ENCODE measurements around the gene CCDC186. TPM values are rescaled to one million over a fixed set of nuclear protein-coding genes. Genes with fewer than 3 reads are reported as not detected.

Gene CCDC186
- total RNA-seq, 1 experiment from 2014 or later: 5.7 TPM

DNA sequence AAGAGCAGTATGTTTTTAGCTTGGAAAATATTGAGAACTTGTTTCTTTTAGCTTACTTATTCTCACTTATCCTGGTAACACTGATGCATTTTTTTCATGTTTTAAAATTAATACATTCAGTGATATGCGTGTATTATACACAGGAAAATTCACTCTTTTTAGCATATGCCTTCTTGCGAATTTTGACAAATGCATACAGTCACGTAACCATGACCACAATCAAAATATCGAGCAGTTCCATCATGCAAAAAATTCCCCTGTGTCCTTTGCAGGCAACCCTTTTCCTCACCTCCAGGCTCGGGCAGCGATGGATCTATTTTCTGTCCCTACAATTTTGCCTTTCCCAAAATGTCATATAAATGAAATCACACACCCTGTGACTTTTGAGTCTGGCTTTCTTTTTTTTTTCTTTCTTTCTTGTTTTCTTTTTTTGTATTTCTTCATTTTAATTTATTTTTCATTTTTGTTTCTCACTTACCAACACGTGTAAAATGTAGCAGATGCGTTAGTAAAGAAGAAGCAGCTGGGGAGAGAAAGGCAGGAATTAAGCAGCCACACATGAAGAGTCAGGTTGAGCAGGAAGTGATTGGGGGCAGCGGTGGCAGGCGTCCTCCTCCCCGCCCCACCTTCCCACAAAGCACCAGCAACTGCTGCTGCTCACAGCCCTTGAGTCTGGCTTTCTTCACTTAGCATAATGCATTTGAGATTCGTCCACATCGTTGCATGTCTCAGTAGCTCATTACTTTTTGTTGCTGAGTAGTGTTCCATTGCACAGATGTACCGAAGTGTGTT is 100.4 kb downstream of the CCDC186 start:
- Histone ChIP-seq H3K4me3 (ENCODE audit: low read length) (no peak overlapping the region), H3K27ac (ENCODE audit: low read length) (no peak overlapping the region), H3K9me2 (replicated peaks; ENCODE audit: low read length) (no peaks in the 10 kb centered on the region), H3K79me2 (ENCODE audit: low read length) (no peaks in the 10 kb centered on the region), H3K9ac (ENCODE audit: low read length) (no peak overlapping the region), H3K36me3 (ENCODE audit: low read depth, low read length) (no peaks in the 10 kb centered on the region), H2AFZ (ENCODE audit: low read length) (no peak overlapping the region), H3F3A (ENCODE audit: low read length, unreplicated experiment) (no peaks in the 10 kb centered on the region), H3K4me1 (ENCODE audit: insufficient read depth, low read length) (no peaks in the 10 kb centered on the region), H3K9me3 (ENCODE audit: low read length) (no peaks in the 10 kb centered on the region), H3K4me2 (ENCODE audit: low read length) (no peak overlapping the region), H4K20me1 (ENCODE audit: low read length) (no peaks in the 10 kb centered on the region), H3K27me3 (ENCODE audit: low read length) (no peaks in the 10 kb centered on the region)
- intact Hi-C loops (cut with micrococcal nuclease): no loop called here
- TF ChIP-seq, protein P1, sequence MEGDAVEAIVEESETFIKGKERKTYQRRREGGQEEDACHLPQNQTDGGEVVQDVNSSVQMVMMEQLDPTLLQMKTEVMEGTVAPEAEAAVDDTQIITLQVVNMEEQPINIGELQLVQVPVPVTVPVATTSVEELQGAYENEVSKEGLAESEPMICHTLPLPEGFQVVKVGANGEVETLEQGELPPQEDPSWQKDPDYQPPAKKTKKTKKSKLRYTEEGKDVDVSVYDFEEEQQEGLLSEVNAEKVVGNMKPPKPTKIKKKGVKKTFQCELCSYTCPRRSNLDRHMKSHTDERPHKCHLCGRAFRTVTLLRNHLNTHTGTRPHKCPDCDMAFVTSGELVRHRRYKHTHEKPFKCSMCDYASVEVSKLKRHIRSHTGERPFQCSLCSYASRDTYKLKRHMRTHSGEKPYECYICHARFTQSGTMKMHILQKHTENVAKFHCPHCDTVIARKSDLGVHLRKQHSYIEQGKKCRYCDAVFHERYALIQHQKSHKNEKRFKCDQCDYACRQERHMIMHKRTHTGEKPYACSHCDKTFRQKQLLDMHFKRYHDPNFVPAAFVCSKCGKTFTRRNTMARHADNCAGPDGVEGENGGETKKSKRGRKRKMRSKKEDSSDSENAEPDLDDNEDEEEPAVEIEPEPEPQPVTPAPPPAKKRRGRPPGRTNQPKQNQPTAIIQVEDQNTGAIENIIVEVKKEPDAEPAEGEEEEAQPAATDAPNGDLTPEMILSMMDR (conservative IDR thresholded peaks at IDR 0.05; ENCODE audit: low read depth, low read length): no peak
- no peak for TF ChIP-seq EZH2phosphoT487 (IDR thresholded peaks at IDR 0.05; ENCODE audit: borderline replicate concordance, low read length)
- no peak for TF ChIP-seq EZH2 (IDR thresholded peaks at IDR 0.05; ENCODE audit: low read length, unreplicated experiment)
- ATAC-seq: no peak
- ChIA-PET CTCF (no interaction called here), POLR2A (ENCODE audit: unreplicated experiment) (interaction anchor here (0.5 kb wide), 1 partner anchor 947 kb away, joined by 8 read pairs; no protein-coding TSS in a partner anchor)
- DNase-seq: no peak
- BruUV-seq (replicated peaks): no TSS peak

DNA sequence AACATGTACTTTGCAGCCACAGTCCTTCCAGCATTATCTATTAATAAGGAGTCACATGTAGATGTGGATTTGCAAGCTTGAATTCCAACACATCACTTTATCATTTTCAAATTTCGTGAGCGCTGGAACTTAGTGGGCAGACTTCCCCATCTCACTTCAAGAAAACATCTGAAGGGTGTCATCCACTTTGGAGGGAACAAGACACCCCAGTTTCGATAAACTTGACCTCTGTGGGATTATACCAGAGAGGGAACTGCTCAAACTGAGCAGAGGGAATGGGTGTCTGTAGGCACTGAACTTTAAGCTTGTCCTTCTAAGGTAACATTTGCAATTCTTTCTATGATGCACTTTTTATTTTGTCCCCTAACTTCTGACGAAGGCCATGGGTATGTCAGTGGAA is 102.8 kb downstream of the CCDC186 start:
- H3K9me2 ChIP-seq (replicated peaks; ENCODE audit: low read length): no peaks in the 10 kb centered on the region
- H3K27ac ChIP-seq (ENCODE audit: low read length): no peak overlapping the region
- H3K36me3 ChIP-seq (ENCODE audit: low read depth, low read length): no peaks in the 10 kb centered on the region
- no peak overlapping the region for H2AFZ ChIP-seq (ENCODE audit: low read length)
- POLR2A ChIA-PET (ENCODE audit: unreplicated experiment): no interaction called here
- BruUV-seq (replicated peaks): no TSS peak
- H3K4me2 ChIP-seq (ENCODE audit: low read length): no peak overlapping the region
- H3K27me3 ChIP-seq (ENCODE audit: low read length): no peaks in the 10 kb centered on the region
- H3K9ac ChIP-seq (ENCODE audit: low read length): no peak overlapping the region
- no peaks in the 10 kb centered on the region for H3K9me3 ChIP-seq (ENCODE audit: low read length)
- CTCF ChIA-PET: no interaction called here
- TF ChIP-seq EZH2 (IDR thresholded peaks at IDR 0.05; ENCODE audit: low read length, unreplicated experiment) (no peak), EZH2phosphoT487 (IDR thresholded peaks at IDR 0.05; ENCODE audit: borderline replicate concordance, low read length) (no peak)
- TF ChIP-seq, protein P1 (conservative IDR thresholded peaks at IDR 0.05; ENCODE audit: low read depth, low read length): no peak
- H3K4me1 ChIP-seq (ENCODE audit: insufficient read depth, low read length): no peaks in the 10 kb centered on the region
- no peaks in the 10 kb centered on the region for H3F3A ChIP-seq (ENCODE audit: low read length, unreplicated experiment)
- DNase-seq: no peak
- ATAC-seq: no peak
- H3K4me3 ChIP-seq (ENCODE audit: low read length): no peak overlapping the region
- H3K79me2 ChIP-seq (ENCODE audit: low read length): no peaks in the 10 kb centered on the region
- H4K20me1 ChIP-seq (ENCODE audit: low read length): no peaks in the 10 kb centered on the region
- intact Hi-C loops (cut with micrococcal nuclease): no loop called here

Other genes starting within 250 kb of the CCDC186 start
- 0.15 and 0.29 TPM in 2 replicates for gene ADRB1, start 130.3 kb downstream of the CCDC186 start, total RNA-seq (2014; rRNA removed)
- gene TDRD1, start 5.2 kb upstream of the CCDC186 start, total RNA-seq (2014; rRNA removed): not detected in 2 replicates
- gene VWA2, start 65.1 kb upstream of the CCDC186 start, total RNA-seq (2014; rRNA removed): not detected in 2 replicates
- 0.77 and 0.81 TPM in 2 replicates for gene AFAP1L2, start 230.3 kb upstream of the CCDC186 start, total RNA-seq (2014; rRNA removed)

Measured in PC-3 (cell line).